ENCODE measurements around the gene GJE1. TPM values are rescaled to one million over a fixed set of nuclear protein-coding genes. Genes with fewer than 3 reads are reported as not detected.
A peak's percentile ranks its signal among the peaks of the same experiment; 100 is the strongest.
"Not testable (repeated sequence)": the region's sequence is repeated elsewhere in the genome, so short reads cannot be mapped to it uniquely, and the experiment has no call there.

GJE1 gene, protein sequence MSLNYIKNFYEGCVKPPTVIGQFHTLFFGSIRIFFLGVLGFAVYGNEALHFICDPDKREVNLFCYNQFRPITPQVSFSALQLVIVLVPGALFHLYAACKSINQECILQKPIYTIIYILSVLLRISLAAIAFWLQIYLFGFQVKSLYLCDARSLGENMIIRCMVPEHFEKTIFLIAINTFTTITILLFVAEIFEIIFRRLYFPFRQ
- total RNA-seq (2014; rRNA removed; shearing (Covaris generic)) = not detected in 2 replicates
- not detected in 2 replicates for polyA plus RNA-seq (2015; cell fraction: cytosol; rRNA removed)
- not detected in 2 replicates for polyA plus RNA-seq (2015; cell fraction: nucleus; rRNA removed)

DNA sequence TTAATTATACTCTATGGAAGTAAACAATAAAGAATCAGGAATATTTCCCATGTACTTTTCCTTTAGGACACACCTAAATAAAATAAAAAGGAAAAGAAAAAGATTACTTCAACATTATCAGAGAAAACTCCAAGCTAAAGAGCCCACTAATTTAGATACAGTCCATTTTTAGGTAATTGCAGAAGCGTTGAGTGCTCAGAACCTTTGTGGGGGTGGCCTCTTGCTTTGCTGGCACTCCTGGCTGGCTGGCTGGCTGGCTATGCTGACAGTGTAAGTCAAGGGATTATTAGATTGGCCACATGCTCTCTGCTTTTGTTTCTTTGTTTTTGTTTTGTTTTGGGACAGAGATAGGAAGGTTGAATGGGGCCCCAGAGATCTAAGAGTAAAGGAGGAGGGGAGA is at the start of gene GJE1:
GJE1 (plus strand) TSS at position 301 of the 400 bp plus-strand sequence. CDS start 234 bp downstream, outside the sequence.
- DNase-seq (ENCODE audit: low read depth) = no peak

- DNase-seq (ENCODE audit: low read depth) = no peak
These were observed 44.5 kb upstream of the GJE1 start for GRCh38 chr6:142087950-142088857.

GRCh38 chr6:142088858-142089216 is 43.9 kb upstream of the GJE1 start:
- DNase-seq (ENCODE audit: low read depth) = peak; percentile 25

DNA sequence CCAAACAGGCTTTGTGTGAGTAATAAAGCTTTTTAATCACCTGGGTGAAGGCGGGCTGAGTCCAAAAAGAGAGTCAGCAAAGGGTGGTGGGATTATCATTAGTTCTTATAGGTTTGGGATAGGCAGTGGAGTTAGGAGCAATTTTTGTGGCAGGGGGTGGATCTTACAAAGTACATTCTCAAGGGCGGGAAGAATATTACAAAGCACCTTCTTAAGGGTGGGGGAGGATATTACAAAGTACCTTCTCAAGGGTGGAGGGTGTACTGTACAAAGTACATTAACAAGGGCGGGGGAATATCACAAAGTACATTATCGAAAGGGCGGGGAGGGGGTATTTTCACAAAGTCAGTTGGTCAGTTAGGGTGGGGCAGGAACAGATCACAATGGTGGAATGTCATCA is 27.9 kb upstream of the GJE1 start:
- not testable (repeated sequence) for DNase-seq (ENCODE audit: low read depth)

GRCh38 chr6:142110820-142111219 is 21.9 kb upstream of the GJE1 start:
- DNase-seq (ENCODE audit: low read depth) = not testable (repeated sequence)

GRCh38 chr6:142112451-142113061 is 20.2 kb upstream of the GJE1 start:
- DNase-seq (ENCODE audit: low read depth) = peak; percentile 59

GRCh38 chr6:142117366-142117765 is 15.4 kb upstream of the GJE1 start:
- DNase-seq (ENCODE audit: low read depth) = no peak

GRCh38 chr6:142118328-142118727 is 14.4 kb upstream of the GJE1 start:
- no peak for DNase-seq (ENCODE audit: low read depth)

GRCh38 chr6:142118925-142119324 is 13.8 kb upstream of the GJE1 start:
- DNase-seq (ENCODE audit: low read depth) = peak; percentile 41

GRCh38 chr6:142121342-142121741 is 11.4 kb upstream of the GJE1 start:
- DNase-seq (ENCODE audit: low read depth) = no peak

GRCh38 chr6:142130814-142131213 is 1.9 kb upstream of the GJE1 start:
- DNase-seq (ENCODE audit: low read depth) = no peak

DNA sequence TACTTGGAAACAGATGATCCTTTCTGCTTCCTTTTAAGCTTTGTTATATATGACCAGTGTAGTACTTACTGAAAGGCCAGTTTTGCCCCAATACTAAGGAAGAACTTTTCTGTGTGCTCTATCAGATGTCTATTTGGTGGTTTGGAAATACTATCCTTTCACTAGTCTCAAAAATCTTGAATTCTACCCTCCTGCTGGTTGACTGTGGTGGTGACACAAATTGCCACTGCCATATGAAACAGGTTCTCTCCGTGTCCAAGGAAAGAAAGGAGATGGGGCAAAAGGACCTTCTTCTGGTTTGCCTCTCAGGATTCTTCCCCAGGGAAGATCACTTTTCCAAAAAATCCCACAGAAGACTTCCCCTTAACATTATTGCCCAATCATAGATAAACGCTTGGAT is 6.2 kb downstream of the GJE1 start:
- no peak for DNase-seq (ENCODE audit: low read depth)

DNA sequence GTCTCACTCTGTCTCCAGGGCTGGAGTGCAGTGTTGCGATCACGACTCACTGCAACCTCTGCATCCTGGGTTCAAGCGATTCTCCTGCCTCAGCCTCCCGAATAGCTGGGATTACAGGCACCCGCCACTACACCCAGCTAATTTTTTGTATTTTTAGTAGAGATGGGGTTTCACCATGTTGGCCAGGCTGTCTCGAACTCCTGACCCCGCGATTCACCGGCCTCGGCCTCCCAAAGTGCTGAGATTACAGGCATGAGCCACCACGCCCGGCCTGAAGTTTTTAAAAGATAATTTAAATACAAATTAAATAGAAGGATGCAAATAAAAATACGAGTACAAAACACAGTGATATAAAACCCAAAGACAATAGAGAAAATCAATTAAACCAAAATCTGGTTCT is 8.8 kb downstream of the GJE1 start:
- DNase-seq (ENCODE audit: low read depth) = not testable (repeated sequence)

DNA sequence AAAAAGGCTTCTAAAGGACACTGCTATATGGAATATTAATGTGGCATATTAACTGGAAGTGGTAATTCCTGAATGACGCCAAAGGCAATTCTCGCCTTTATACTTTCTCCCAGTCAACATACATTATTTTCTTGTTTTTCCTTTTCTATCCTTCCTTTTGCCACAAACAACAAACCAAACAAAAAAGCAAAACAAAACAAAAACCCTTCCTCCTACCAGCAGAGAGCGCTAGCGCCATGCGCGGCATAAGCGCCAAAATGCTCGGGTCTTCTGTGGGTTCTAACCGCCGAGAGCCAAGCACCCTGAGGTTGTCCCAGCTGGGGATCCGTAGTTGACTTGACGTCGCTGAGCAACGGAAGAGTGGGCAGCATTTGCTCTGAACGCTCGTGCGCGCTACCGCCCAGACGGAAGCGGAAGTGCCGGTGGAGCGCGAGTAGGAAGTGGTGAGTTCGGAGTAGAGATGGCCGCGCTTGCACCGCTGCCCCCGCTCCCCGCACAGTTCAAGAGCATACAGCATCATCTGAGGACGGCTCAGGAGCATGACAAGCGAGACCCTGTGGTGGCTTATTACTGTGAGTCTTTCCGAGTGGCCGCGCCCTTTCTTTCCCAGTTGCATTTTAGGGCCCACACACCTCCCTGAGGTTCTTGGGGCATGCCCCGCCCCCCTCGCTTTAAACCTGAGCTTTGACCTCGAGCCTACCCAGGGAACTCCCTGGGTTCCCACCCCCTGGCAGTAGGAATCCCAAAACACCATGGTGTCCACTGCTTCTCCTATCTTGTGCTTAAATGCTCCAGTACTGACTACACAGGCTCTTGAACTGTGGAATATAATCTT is 14.3 kb downstream of the GJE1 start, which contains the start of the genes NMBR and VTA1:
NMBR (minus strand) TSS at position 295 of the 835 bp plus-strand sequence. CDS start 58,464 bp downstream, outside the sequence.
VTA1 (plus strand) TSS at position 436 of the 835 bp plus-strand sequence; CDS start at position 461, 25 bp downstream.
- DNase-seq (ENCODE audit: low read depth) = peak; percentile 97

- DNase-seq (ENCODE audit: low read depth) = no peak
These were observed 20.0 kb downstream of the GJE1 start for GRCh38 chr6:142152746-142153145.

DNA sequence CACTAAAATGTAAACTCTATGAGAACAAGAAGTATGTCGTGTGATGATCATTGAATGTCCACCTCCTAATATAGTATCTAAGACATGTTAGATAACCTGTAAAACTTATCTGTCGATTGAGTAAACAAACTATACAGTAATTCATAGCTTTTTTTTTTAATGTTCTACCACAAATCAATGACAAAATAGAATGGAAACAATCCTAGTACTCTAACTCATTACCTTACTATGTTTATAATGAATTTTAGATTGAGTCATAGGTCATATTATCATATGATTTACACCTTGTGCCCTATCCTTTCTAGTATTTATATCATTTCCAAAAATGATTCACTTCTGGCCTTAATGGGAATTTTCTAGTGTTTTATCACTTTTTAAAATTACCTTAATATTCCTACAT is 20.5 kb downstream of the GJE1 start:
- DNase-seq (ENCODE audit: low read depth) = no peak

GRCh38 chr6:142154336-142154735 is 21.6 kb downstream of the GJE1 start:
- DNase-seq (ENCODE audit: low read depth) = no peak

GRCh38 chr6:142155091-142155490 is 22.4 kb downstream of the GJE1 start:
- no peak for DNase-seq (ENCODE audit: low read depth)

GRCh38 chr6:142155895-142156757 is 23.4 kb downstream of the GJE1 start:
- no peak for DNase-seq (ENCODE audit: low read depth)

DNA sequence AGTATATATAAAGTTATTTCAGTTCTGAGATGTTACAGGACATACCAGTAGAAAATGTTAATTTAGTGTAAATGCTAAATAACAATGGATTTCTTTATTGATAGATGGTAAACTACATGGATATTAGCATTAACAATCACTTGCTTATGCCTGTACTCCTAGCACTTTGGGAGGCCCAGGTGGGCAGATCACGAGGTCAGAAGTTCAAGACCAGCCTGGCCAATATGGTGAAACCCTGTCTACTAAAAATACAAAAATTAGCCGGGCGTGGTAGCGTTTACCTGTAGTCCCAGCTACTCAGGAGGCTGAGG is 24.0 kb downstream of the GJE1 start:
- not testable (repeated sequence) for DNase-seq (ENCODE audit: low read depth)

Measured in HT1080 (cell line).